HG03064 (cell line): Measurements from ENCODE around the gene HIP1.
"Not testable (repeated sequence)": the region's sequence is repeated elsewhere in the genome, so short reads cannot be mapped to it uniquely, and the experiment has no call there.

Experiments used
- ATAC-seq: cut with Tn5 transposase; IDR thresholded peaks from one replicate; pipeline ENCODE4 v1.9.1; 2021; ENCODE audit warnings: low read depth; ENCODE audit not compliant: unreplicated experiment

The HIP1 gene

GRCh38 chr7:75717746-75718145 lies 21.0 kb downstream of the HIP1 start:
- ATAC-seq = not testable (repeated sequence)

GRCh38 chr7:75716992-75717626 lies 21.6 kb downstream of the HIP1 start:
- ATAC-seq = no peak

GRCh38 chr7:75715864-75716263 lies 22.9 kb downstream of the HIP1 start:
- no peak for ATAC-seq

GRCh38 chr7:75712517-75713361 lies 26.0 kb downstream of the HIP1 start:
- no peak for ATAC-seq

- no peak for ATAC-seq
These were observed 26.9 kb downstream of the HIP1 start for GRCh38 chr7:75711656-75712514.

- ATAC-seq = no peak
These were observed 27.7 kb downstream of the HIP1 start for GRCh38 chr7:75711076-75711475.

GRCh38 chr7:75704928-75705327 lies 33.8 kb downstream of the HIP1 start:
- ATAC-seq = no peak

- ATAC-seq = no peak
These were observed 36.2 kb downstream of the HIP1 start for GRCh38 chr7:75702515-75702914.

- no peak for ATAC-seq
These were observed 38.7 kb downstream of the HIP1 start for GRCh38 chr7:75699993-75700392.

- ATAC-seq = no peak
These were observed 40.4 kb downstream of the HIP1 start for GRCh38 chr7:75698358-75698757.

GRCh38 chr7:75696263-75697037 lies 42.3 kb downstream of the HIP1 start:
- ATAC-seq = no peak

- ATAC-seq = no peak
These were observed 43.9 kb downstream of the HIP1 start for GRCh38 chr7:75694638-75695399.

- ATAC-seq = not testable (repeated sequence)
These were observed 45.1 kb downstream of the HIP1 start for GRCh38 chr7:75693668-75694067.

GRCh38 chr7:75691793-75692543 lies 46.8 kb downstream of the HIP1 start:
- no peak for ATAC-seq

- no peak for ATAC-seq
These were observed 48.6 kb downstream of the HIP1 start for GRCh38 chr7:75690121-75690523.

GRCh38 chr7:75689246-75690099 lies 49.3 kb downstream of the HIP1 start:
- ATAC-seq = no peak

GRCh38 chr7:75688200-75689136 lies 50.3 kb downstream of the HIP1 start:
- no peak for ATAC-seq
